Measurements from ENCODE around the gene CTSE. TPM values are rescaled to one million over a fixed set of nuclear protein-coding genes. Genes with fewer than 3 reads are reported as not detected.

Gene CTSE
- total and polyA plus RNA-seq, 2 experiments from 2014 or later: not detected

GRCh38 chr1:205971082-205971481 lies 52.6 kb downstream of the CTSE start (continued):
- TF ChIP-seq, protein P1, sequence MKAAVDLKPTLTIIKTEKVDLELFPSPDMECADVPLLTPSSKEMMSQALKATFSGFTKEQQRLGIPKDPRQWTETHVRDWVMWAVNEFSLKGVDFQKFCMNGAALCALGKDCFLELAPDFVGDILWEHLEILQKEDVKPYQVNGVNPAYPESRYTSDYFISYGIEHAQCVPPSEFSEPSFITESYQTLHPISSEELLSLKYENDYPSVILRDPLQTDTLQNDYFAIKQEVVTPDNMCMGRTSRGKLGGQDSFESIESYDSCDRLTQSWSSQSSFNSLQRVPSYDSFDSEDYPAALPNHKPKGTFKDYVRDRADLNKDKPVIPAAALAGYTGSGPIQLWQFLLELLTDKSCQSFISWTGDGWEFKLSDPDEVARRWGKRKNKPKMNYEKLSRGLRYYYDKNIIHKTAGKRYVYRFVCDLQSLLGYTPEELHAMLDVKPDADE (IDR thresholded peaks at IDR 0.05): no peak
- TF ChIP-seq ZNF331 (CRISPR knock-in tag; IDR thresholded peaks at IDR 0.05; ENCODE audit: low read depth) (no peak), NANOG (IDR thresholded peaks at IDR 0.05; ENCODE audit: borderline replicate concordance) (no peak)

- Histone ChIP-seq H3K27ac (ENCODE audit: low read depth) (no peak overlapping the region), H4K20me1 (replicated peaks; ENCODE audit: insufficient read depth) (no peaks in the 10 kb centered on the region), H3K27me3 (ENCODE audit: insufficient read depth) (no peaks in the 10 kb centered on the region), H2AFZ (no peak overlapping the region), H3K9me2 (ENCODE audit: insufficient read depth) (no peaks in the 10 kb centered on the region), H3K4me1 (ENCODE audit: insufficient read depth) (no peaks in the 10 kb centered on the region), H3K4me3 (no peak overlapping the region), H3K4me2 (no peak overlapping the region), H3K79me2 (replicated peaks; ENCODE audit: insufficient read depth) (no peaks in the 10 kb centered on the region), H3K36me3 (ENCODE audit: insufficient read depth) (no peaks in the 10 kb centered on the region), H3F3A (replicated peaks; ENCODE audit: low read depth) (peaks cover 10% of the 10 kb centered on the region; the same call in 1 of the 2 replicates)
- H3K4me3 Mint-ChIP-seq: no peak overlapping the region
- DNase-seq (ENCODE audit: low spot score) (no peak), ATAC-seq (no peak)
- TF ChIP-seq, protein P2, sequence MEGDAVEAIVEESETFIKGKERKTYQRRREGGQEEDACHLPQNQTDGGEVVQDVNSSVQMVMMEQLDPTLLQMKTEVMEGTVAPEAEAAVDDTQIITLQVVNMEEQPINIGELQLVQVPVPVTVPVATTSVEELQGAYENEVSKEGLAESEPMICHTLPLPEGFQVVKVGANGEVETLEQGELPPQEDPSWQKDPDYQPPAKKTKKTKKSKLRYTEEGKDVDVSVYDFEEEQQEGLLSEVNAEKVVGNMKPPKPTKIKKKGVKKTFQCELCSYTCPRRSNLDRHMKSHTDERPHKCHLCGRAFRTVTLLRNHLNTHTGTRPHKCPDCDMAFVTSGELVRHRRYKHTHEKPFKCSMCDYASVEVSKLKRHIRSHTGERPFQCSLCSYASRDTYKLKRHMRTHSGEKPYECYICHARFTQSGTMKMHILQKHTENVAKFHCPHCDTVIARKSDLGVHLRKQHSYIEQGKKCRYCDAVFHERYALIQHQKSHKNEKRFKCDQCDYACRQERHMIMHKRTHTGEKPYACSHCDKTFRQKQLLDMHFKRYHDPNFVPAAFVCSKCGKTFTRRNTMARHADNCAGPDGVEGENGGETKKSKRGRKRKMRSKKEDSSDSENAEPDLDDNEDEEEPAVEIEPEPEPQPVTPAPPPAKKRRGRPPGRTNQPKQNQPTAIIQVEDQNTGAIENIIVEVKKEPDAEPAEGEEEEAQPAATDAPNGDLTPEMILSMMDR (conservative IDR thresholded peaks at IDR 0.05; ENCODE audit: low read depth in 2 of 2): no peak
- TF ChIP-seq, protein P3, sequence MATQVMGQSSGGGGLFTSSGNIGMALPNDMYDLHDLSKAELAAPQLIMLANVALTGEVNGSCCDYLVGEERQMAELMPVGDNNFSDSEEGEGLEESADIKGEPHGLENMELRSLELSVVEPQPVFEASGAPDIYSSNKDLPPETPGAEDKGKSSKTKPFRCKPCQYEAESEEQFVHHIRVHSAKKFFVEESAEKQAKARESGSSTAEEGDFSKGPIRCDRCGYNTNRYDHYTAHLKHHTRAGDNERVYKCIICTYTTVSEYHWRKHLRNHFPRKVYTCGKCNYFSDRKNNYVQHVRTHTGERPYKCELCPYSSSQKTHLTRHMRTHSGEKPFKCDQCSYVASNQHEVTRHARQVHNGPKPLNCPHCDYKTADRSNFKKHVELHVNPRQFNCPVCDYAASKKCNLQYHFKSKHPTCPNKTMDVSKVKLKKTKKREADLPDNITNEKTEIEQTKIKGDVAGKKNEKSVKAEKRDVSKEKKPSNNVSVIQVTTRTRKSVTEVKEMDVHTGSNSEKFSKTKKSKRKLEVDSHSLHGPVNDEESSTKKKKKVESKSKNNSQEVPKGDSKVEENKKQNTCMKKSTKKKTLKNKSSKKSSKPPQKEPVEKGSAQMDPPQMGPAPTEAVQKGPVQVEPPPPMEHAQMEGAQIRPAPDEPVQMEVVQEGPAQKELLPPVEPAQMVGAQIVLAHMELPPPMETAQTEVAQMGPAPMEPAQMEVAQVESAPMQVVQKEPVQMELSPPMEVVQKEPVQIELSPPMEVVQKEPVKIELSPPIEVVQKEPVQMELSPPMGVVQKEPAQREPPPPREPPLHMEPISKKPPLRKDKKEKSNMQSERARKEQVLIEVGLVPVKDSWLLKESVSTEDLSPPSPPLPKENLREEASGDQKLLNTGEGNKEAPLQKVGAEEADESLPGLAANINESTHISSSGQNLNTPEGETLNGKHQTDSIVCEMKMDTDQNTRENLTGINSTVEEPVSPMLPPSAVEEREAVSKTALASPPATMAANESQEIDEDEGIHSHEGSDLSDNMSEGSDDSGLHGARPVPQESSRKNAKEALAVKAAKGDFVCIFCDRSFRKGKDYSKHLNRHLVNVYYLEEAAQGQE (IDR thresholded peaks at IDR 0.05; ENCODE audit: unreplicated experiment): no peak
- TF ChIP-seq EZH2phosphoT487 (IDR thresholded peaks at IDR 0.05; ENCODE audit: unreplicated experiment) (no peak), CREB1 (CRISPR knock-in tag; IDR thresholded peaks at IDR 0.05; ENCODE audit: low read depth) (no peak)
- TF ChIP-seq, protein P4, sequence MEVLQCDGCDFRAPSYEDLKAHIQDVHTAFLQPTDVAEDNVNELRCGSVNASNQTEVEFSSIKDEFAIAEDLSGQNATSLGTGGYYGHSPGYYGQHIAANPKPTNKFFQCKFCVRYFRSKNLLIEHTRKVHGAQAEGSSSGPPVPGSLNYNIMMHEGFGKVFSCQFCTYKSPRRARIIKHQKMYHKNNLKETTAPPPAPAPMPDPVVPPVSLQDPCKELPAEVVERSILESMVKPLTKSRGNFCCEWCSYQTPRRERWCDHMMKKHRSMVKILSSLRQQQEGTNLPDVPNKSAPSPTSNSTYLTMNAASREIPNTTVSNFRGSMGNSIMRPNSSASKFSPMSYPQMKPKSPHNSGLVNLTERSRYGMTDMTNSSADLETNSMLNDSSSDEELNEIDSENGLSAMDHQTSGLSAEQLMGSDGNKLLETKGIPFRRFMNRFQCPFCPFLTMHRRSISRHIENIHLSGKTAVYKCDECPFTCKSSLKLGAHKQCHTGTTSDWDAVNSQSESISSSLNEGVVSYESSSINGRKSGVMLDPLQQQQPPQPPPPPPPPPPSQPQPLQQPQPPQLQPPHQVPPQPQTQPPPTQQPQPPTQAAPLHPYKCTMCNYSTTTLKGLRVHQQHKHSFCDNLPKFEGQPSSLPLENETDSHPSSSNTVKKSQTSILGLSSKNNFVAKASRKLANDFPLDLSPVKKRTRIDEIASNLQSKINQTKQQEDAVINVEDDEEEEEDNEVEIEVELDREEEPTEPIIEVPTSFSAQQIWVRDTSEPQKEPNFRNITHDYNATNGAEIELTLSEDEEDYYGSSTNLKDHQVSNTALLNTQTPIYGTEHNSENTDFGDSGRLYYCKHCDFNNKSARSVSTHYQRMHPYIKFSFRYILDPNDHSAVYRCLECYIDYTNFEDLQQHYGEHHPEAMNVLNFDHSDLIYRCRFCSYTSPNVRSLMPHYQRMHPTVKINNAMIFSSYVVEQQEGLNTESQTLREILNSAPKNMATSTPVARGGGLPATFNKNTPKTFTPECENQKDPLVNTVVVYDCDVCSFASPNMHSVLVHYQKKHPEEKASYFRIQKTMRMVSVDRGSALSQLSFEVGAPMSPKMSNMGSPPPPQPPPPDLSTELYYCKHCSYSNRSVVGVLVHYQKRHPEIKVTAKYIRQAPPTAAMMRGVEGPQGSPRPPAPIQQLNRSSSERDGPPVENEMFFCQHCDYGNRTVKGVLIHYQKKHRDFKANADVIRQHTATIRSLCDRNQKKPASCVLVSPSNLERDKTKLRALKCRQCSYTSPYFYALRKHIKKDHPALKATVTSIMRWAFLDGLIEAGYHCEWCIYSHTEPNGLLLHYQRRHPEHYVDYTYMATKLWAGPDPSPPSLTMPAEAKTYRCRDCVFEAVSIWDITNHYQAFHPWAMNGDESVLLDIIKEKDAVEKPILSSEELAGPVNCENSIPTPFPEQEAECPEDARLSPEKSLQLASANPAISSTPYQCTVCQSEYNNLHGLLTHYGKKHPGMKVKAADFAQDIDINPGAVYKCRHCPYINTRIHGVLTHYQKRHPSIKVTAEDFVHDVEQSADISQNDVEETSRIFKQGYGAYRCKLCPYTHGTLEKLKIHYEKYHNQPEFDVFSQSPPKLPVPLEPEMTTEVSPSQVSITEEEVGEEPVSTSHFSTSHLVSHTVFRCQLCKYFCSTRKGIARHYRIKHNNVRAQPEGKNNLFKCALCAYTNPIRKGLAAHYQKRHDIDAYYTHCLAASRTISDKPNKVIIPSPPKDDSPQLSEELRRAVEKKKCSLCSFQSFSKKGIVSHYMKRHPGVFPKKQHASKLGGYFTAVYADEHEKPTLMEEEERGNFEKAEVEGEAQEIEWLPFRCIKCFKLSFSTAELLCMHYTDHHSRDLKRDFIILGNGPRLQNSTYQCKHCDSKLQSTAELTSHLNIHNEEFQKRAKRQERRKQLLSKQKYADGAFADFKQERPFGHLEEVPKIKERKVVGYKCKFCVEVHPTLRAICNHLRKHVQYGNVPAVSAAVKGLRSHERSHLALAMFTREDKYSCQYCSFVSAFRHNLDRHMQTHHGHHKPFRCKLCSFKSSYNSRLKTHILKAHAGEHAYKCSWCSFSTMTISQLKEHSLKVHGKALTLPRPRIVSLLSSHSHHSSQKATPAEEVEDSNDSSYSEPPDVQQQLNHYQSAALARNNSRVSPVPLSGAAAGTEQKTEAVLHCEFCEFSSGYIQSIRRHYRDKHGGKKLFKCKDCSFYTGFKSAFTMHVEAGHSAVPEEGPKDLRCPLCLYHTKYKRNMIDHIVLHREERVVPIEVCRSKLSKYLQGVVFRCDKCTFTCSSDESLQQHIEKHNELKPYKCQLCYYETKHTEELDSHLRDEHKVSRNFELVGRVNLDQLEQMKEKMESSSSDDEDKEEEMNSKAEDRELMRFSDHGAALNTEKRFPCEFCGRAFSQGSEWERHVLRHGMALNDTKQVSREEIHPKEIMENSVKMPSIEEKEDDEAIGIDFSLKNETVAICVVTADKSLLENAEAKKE (CRISPR knock-in tag; IDR thresholded peaks at IDR 0.05): no peak
- peaks cover 7% of the 10 kb centered on the region for H3K27me3 Mint-ChIP-seq (ENCODE audit: insufficient read depth, low read depth, poor library complexity)
- H3K9me3 Mint-ChIP-seq: peaks cover 7% of the 10 kb centered on the region; the same call in 2 of the 3 replicates
- H3K4me1 Mint-ChIP-seq: peaks cover 3% of the 10 kb centered on the region; the same call in 2 of the 3 replicates
- no peak overlapping the region for H3K27ac Mint-ChIP-seq
- H3K36me3 Mint-ChIP-seq (ENCODE audit: low read depth): no peaks in the 10 kb centered on the region; the same call in 2 of the 3 replicates
Measured at GRCh38 chr1:205970486-205970885, 53.2 kb downstream of the CTSE start.
